ENCODE data around the gene CDK15.

Gene CDK15

GRCh38 chr2:201915446-201915845 is 109.1 kb downstream of the CDK15 start:
- no peak for DNase-seq

DNA sequence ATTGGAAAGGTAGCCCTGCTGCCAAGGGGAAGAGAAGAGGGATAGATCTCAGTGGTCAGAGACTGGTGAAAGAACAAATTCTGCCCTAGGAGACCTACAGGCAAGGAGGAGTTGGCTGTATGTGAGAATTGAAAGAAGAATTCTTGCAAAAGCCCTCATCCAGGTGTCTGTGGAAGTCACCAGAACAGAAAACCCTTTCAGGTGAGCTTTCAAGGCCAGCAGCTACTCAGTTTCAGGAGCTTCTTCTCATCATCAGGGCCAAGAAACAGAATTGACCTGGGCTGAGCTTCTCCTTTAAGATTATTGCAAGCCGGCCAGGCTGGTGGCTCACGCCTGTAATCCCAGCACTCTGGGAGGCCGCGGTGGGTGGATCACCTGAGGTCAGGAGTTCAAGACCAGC is 110.2 kb downstream of the CDK15 start:
- DNase-seq: no peak

- no peak for DNase-seq
These were observed 112.4 kb downstream of the CDK15 start for GRCh38 chr2:201918616-201919307.

- DNase-seq: no peak
These were observed 112.9 kb downstream of the CDK15 start for GRCh38 chr2:201919308-201919634.

DNA sequence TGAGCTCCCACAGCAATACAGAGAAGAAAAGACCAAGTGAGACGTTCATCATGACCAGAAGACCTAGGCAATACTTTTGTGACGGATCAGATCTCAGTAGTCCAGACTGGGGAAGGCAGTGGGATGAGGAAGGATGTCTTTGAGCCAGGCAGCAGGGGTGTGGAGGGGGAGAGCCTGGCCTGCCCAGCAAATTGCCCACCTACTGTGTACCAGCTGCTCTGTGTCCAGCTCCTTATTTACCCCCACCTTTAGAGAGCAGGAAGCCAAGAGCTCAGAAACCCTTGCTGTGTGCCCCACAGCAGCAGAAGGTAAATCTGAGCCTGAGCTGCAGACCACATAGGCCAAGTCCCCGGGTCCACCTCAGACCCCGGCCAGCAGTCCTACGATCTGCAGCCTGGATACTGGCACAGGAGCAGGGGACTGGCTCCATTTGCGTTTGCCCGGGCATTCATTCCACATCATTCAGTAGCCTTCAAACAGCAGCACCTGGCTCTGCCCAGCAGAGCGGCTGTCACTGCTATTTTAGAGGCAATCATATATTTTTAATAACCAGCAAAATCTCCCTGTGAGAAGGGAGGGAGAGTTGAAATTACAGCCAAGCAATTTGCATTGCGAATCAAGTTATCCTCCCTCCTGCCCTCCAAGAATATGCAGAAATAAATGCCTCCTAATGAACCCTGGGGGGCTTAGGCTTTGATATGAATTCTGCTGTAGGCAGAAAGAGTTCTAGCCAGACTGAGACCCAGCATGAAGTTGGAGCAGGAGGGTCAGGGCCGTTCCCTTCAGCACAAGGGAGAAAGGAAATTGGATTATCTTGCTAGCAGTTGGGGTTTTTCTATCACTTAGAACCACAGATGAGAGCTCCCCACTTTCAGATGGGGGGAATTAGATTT is 117.3 kb downstream of the CDK15 start:
- no peak for DNase-seq

DNA sequence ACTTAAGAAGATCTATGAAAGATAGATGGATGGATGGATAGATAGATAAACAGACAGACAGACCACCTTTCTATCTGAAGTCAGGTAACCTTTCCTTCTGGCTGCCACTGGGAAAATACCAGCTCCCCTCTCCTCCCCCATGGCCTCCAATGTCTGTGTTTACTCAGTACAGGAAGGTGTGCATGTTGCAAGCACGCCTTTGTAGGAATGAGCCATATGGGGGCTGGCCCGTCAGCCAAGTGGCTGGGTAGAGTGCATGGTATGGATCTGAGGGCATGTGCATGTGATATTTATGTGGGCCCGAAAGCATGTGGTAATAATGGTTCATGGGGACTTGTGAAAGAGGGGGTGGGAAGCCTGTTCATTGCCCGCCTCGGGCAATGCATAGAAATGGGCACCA is 118.1 kb downstream of the CDK15 start:
- no peak for DNase-seq

GRCh38 chr2:201925056-201925455 is 118.7 kb downstream of the CDK15 start:
- DNase-seq: no peak

- no peak for DNase-seq
These were observed 119.7 kb downstream of the CDK15 start for GRCh38 chr2:201926067-201926466.

- DNase-seq: no peak
These were observed 122.0 kb downstream of the CDK15 start for GRCh38 chr2:201928363-201928762.

DNA sequence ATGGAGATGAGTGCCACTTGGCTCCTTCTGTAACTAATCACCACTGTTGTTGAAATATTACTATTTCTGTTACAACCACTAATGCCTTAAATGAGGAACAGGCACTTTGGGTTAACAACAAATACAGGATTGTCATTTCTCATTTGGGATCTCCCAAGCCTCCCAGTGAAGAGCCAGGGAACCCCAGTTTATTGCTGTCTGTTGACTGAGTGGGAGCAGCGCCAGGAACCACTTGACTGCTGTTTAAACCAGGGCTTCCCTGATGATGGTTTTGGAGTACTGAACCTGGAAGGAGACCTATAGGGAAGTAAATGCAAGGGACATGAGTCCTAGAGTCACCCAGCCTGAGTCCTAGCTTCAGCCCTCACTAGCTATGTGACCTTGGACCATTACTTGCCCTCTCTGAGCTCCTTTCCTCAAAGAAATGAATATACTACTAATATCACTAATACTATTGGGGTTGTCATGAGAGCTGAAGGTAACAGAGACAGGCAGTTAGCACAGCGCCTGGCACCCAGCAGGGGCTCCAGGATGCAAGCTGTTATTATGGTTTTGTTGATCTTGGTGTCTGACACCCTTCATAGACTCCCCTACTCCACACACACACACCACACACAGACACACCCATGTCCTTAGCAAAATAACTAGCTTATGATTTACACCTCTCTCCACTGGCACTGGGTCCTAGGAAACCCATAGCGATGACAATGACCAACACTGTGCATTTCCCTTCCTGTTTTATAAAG is 123.1 kb downstream of the CDK15 start:
- DNase-seq: no peak

- no peak for DNase-seq
These were observed 123.7 kb downstream of the CDK15 start for GRCh38 chr2:201930043-201930442.

GRCh38 chr2:201930831-201931230 is 124.5 kb downstream of the CDK15 start:
- no peak for DNase-seq

- no peak for DNase-seq
These were observed 125.1 kb downstream of the CDK15 start for GRCh38 chr2:201931475-201931874.

DNA sequence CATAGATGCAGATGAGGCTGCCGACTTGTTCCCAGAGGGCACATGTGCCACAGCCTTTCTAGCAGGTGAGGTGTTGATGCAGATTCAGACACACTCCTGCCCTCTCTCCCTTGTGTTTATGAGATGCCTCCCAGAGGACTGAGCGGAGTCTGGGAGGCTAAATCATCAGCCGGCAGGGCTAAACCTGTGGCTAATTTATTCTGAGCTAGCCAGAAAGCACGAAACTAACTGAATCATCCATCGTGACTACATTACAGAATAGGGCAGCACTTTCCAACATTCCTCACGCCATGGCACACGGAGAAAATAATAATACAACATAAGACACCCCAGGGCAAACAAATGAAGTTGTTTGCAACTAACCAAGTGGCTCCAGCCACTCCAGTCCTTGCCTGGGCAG is 125.6 kb downstream of the CDK15 start:
- no peak for DNase-seq

GRCh38 chr2:201932511-201932910 is 126.2 kb downstream of the CDK15 start:
- DNase-seq: no peak

- no peak for DNase-seq
These were observed 127.5 kb downstream of the CDK15 start for GRCh38 chr2:201933792-201934237.

GRCh38 chr2:201936817-201937216 is 130.5 kb downstream of the CDK15 start:
- DNase-seq: no peak

DNA sequence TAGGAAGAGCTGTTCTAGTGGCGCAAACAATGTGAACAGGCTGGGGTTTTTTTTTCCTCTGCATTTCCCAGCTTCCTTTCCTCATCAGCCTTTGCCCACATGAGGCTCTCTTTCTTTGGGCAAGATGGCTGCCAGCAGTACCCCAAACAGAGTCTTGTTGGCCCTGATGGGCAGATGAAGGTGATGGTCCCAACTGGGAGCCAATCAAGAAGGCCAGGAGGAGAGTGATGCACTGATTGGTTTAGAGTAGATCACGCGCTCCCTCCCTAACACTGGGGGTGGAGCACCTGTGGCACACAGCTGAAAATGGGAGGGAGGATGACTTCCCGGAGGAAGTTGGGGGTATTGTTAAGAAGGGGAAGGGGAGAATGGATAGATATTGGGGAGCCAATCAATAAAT is 131.0 kb downstream of the CDK15 start:
- DNase-seq: no peak

GRCh38 chr2:201938156-201938775 is 131.9 kb downstream of the CDK15 start:
- DNase-seq: no peak

GRCh38 chr2:201938781-201939180 is 132.4 kb downstream of the CDK15 start:
- DNase-seq: no peak

DNA sequence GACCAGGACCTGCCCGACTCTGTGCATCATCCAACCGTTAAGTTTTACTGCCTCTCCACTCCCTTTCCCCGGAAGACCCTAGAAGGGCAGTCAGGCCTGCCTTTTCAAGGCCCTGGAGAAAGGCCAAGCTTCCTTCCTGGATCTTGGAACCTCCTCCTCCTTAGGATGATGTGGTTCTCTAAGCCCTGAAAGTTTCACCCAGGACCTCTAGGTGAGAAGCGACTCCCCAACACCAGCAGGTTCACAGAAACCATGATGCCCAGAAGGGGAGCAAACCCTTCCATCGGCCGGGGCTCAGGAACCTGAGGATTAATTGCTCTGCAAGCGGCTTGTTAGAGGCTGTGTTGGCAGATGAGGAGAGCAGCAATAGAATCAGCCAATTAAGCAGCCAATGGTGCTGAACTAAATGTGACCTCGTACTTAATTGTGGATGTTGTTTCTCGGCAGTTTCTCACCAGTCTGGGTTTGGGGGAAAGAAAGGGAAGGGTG is 133.2 kb downstream of the CDK15 start:
- no peak for DNase-seq

GRCh38 chr2:201942531-201942930 is 136.2 kb downstream of the CDK15 start:
- no peak for DNase-seq

All from SHP77 (cell line).